Measurements from ENCODE around the gene DPEP2. TPM values are rescaled to one million over a fixed set of nuclear protein-coding genes. Genes with fewer than 3 reads are reported as not detected.
A peak's percentile ranks its signal among the peaks of the same experiment; 100 is the strongest.

DPEP2 gene
- total and polyA plus RNA-seq, 2 of the 13 experiments (the other 11 are each of a cell fraction or from before 2014, with no cell fraction given) = 0.18 TPM; not detected in 1

GRCh38 chr16:67969254-67970039 lies 29.8 kb downstream of the DPEP2 start (continued):
- TF ChIP-seq, protein P1, sequence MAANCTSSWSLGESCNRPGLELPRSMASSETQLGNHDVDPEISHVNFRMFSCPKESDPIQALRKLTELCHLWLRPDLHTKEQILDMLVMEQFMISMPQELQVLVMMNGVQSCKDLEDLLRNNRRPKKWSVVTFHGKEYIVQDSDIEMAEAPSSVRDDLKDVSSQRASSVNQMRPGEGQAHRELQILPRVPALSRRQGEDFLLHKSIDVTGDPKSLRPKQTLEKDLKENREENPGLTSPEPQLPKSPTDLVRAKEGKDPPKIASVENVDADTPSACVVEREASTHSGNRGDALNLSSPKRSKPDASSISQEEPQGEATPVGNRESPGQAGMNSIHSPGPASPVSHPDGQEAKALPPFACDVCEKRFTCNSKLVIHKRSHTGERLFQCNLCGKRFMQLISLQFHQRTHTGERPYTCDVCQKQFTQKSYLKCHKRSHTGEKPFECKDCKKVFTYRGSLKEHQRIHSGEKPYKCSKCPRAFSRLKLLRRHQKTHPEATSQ (CRISPR knock-in tag; IDR thresholded peaks at IDR 0.05; ENCODE audit: borderline replicate concordance) = 0 out of 2 replicates have a peak, but pooled peaks have one; percentile 12
- no peak for TF ChIP-seq NR3C1 (CRISPR knock-in tag; IDR thresholded peaks at IDR 0.05)
- TF ChIP-seq ZNF772 (CRISPR knock-in tag; IDR thresholded peaks at IDR 0.05) = peak; percentile 64; the same call in 1 of the 2 replicates
- TF ChIP-seq MXD1 (CRISPR knock-in tag; IDR thresholded peaks at IDR 0.05) = no peak
- peak; percentile 37; the same call in 1 of the 2 replicates for TF ChIP-seq MEF2D (CRISPR knock-in tag; IDR thresholded peaks at IDR 0.05)
- TF ChIP-seq PAXIP1 (CRISPR knock-in tag; conservative IDR thresholded peaks at IDR 0.05) = peak; percentile 23; the same call in 1 of the 2 replicates
- TF ChIP-seq NKX3-1 (CRISPR knock-in tag; IDR thresholded peaks at IDR 0.05) = no peak
- peak; percentile 48 for TF ChIP-seq RAD21 (CRISPR knock-in tag; IDR thresholded peaks at IDR 0.05)
- no peak for TF ChIP-seq FIP1L1 (IDR thresholded peaks at IDR 0.05; ENCODE audit: borderline replicate concordance, insufficient read depth, low read depth, low read length)
- peak; percentile 55; the same call in 1 of the 2 replicates for TF ChIP-seq ZNF441 (CRISPR knock-in tag; IDR thresholded peaks at IDR 0.05; ENCODE audit: borderline replicate concordance)
- peak; percentile 24; the same call in 1 of the 2 replicates for TF ChIP-seq HNF4G (IDR thresholded peaks at IDR 0.05; ENCODE audit: borderline replicate concordance, low read depth, low read length)
- no peak for TF ChIP-seq HNF4G (CRISPR knock-in tag; IDR thresholded peaks at IDR 0.05; ENCODE audit: borderline replicate concordance, low read depth)
- TF ChIP-seq, protein P2, sequence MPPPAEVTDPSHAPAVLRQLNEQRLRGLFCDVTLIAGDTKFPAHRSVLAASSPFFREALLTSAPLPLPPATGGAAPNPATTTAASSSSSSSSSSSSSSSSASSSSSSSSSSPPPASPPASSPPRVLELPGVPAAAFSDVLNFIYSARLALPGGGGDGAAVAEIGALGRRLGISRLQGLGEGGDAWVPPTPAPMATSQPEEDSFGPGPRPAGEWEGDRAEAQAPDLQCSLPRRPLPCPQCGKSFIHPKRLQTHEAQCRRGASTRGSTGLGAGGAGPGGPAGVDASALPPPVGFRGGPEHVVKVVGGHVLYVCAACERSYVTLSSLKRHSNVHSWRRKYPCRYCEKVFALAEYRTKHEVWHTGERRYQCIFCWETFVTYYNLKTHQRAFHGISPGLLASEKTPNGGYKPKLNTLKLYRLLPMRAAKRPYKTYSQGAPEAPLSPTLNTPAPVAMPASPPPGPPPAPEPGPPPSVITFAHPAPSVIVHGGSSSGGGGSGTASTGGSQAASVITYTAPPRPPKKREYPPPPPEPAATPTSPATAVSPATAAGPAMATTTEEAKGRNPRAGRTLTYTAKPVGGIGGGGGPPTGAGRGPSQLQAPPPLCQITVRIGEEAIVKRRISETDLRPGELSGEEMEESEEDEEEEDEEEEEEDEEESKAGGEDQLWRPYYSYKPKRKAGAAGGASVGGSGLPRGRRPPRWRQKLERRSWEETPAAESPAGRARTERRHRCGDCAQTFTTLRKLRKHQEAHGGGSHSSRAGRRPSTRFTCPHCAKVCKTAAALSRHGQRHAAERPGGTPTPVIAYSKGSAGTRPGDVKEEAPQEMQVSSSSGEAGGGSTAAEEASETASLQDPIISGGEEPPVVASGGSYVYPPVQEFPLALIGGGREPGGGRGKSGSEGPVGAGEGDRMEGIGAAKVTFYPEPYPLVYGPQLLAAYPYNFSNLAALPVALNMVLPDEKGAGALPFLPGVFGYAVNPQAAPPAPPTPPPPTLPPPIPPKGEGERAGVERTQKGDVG (CRISPR knock-in tag; IDR thresholded peaks at IDR 0.05; ENCODE audit: borderline replicate concordance) = peak; percentile 66; the same call in 1 of the 2 replicates
- TF ChIP-seq ZNF776 (CRISPR knock-in tag; IDR thresholded peaks at IDR 0.05) = peak; percentile 72
- peak; percentile 58; the same call in 1 of the 2 replicates for TF ChIP-seq ZSCAN31 (CRISPR knock-in tag; IDR thresholded peaks at IDR 0.05; ENCODE audit: low read depth)
- peak; percentile 44 for TF ChIP-seq MAX (IDR thresholded peaks at IDR 0.05)
- no peak for TF ChIP-seq ZNF138 (CRISPR knock-in tag; IDR thresholded peaks at IDR 0.05; ENCODE audit: low read depth)
- TF ChIP-seq, protein P3, sequence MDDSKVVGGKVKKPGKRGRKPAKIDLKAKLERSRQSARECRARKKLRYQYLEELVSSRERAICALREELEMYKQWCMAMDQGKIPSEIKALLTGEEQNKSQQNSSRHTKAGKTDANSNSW (CRISPR knock-in tag; IDR thresholded peaks at IDR 0.05; ENCODE audit: borderline replicate concordance) = no peak; the same call in 1 of the 2 replicates

Data from HepG2 (cell line).